WTC11 (cell line): ENCODE measurements around the gene DMP1. TPM values are rescaled to one million over a fixed set of nuclear protein-coding genes. Genes with fewer than 3 reads are reported as not detected.

ENCODE experiments used
- ATAC-seq: fragments of 200-7000 bp; cut with Tn5 transposase; 2 replicates; pipeline ENCODE4 v1.10.0; 2021; ENCODE audit warnings: mild to moderate bottlenecking, moderate library complexity
- CTCF ChIA-PET: fragments of 300-600 bp; sonication (Branson Sonifier 250); formaldehyde crosslinking; loops from one replicate; lab custom pipeline; 2021; ENCODE audit warnings: antibody characterized with exemption; lab: Charles Lee
- POLR2A ChIA-PET: fragments of 350-600 bp; sonication (Branson Sonifier 250); formaldehyde crosslinking; loops from one replicate; lab custom pipeline; 2021; ENCODE audit warnings: antibody characterized with exemption; lab: Charles Lee
- DNase-seq: peaks from one replicate; pipeline ENCODE4 v3.0.0; 2021; ENCODE audit warnings: low spot score
- H3K27ac Mint-ChIP-seq: 2 replicates; pipeline ENCODE4 v1.8.0; 2021; ENCODE audit warnings: mixed read lengths
- H3K27me3 Mint-ChIP-seq: 2 replicates; pipeline ENCODE4 v1.8.0; 2021; ENCODE audit warnings: low read depth, mild to moderate bottlenecking, moderate library complexity, mixed read lengths
- H3K36me3 Mint-ChIP-seq: 2 replicates; pipeline ENCODE4 v1.8.0; 2021; ENCODE audit warnings: mixed read lengths
- H3K4me1 Mint-ChIP-seq: 2 replicates; pipeline ENCODE4 v1.8.0; 2022; ENCODE audit warnings: mixed read lengths
- H3K4me3 Mint-ChIP-seq: 2 replicates; pipeline ENCODE4 v1.8.0; 2021; ENCODE audit warnings: mild to moderate bottlenecking, moderate library complexity, mixed read lengths
- H3K9me3 Mint-ChIP-seq: 2 replicates; pipeline ENCODE4 v1.8.0; 2021; ENCODE audit warnings: mixed read lengths
- ARID4B ChIP-seq: sonication (generic); formaldehyde crosslinking; IDR thresholded peaks from 2 replicates; pipeline ENCODE4 v1.8.0; 2023; ENCODE audit warnings: missing genetic modification reagents, mild to moderate bottlenecking, borderline replicate concordance
- E2F1 ChIP-seq: sonication (generic); formaldehyde crosslinking; IDR thresholded peaks from 2 replicates; pipeline ENCODE4 v1.8.0; 2022; ENCODE audit warnings: mild to moderate bottlenecking, missing genetic modification reagents
- E2F4 ChIP-seq: sonication (generic); formaldehyde crosslinking; IDR thresholded peaks from 2 replicates; pipeline ENCODE4 v1.8.1; 2022; ENCODE audit warnings: low read depth, mild to moderate bottlenecking, moderate library complexity, missing genetic modification reagents, borderline replicate concordance
- E2F5 ChIP-seq: sonication (generic); formaldehyde crosslinking; IDR thresholded peaks from 2 replicates; pipeline ENCODE4 v1.8.1; 2022; ENCODE audit warnings: mild to moderate bottlenecking, moderate library complexity, missing genetic modification reagents
- FOXP4 ChIP-seq: sonication (generic); formaldehyde crosslinking; IDR thresholded peaks from 2 replicates; pipeline ENCODE4 v1.8.0; 2022; ENCODE audit warnings: mild to moderate bottlenecking, missing genetic modification reagents
- HMGA2 ChIP-seq: fragments of 250-450 bp; sonication (Bioruptor Pico); IDR thresholded peaks from 2 replicates; pipeline ENCODE4 v1.4.0; 2021; ENCODE audit warnings: mild to moderate bottlenecking, moderate library complexity
- JAZF1 ChIP-seq: fragments of 250-450 bp; sonication (Bioruptor Pico); IDR thresholded peaks from 2 replicates; pipeline ENCODE4 v1.9.0; 2021; ENCODE audit warnings: moderate library complexity, mild to moderate bottlenecking, inconsistent platforms
- KAT7 ChIP-seq: sonication (generic); formaldehyde crosslinking; IDR thresholded peaks from 2 replicates; pipeline ENCODE4 v1.8.1; 2023; ENCODE audit warnings: missing genetic modification reagents, mild to moderate bottlenecking, borderline replicate concordance
- MAX ChIP-seq: sonication (generic); formaldehyde crosslinking; IDR thresholded peaks from 2 replicates; pipeline ENCODE4 v1.8.0; 2022; ENCODE audit warnings: mild to moderate bottlenecking, missing genetic modification reagents
- NFYB ChIP-seq: sonication (generic); formaldehyde crosslinking; conservative IDR thresholded peaks from 2 replicates; pipeline ENCODE4 v1.8.0; 2022; ENCODE audit warnings: low read depth, missing genetic modification reagents
- PRDM15 ChIP-seq: sonication (generic); formaldehyde crosslinking; IDR thresholded peaks from 2 replicates; pipeline ENCODE4 v1.8.0; 2022; ENCODE audit warnings: missing genetic modification reagents
- SMAD3 ChIP-seq: sonication (generic); formaldehyde crosslinking; IDR thresholded peaks from 2 replicates; pipeline ENCODE4 v1.8.0; 2022; ENCODE audit warnings: missing genetic modification reagents, mild to moderate bottlenecking, borderline replicate concordance
- SP1 ChIP-seq: sonication (generic); formaldehyde crosslinking; conservative IDR thresholded peaks from 2 replicates; pipeline ENCODE4 v1.8.1; 2022; ENCODE audit warnings: missing genetic modification reagents
- ZBTB21 ChIP-seq: sonication (generic); formaldehyde crosslinking; IDR thresholded peaks from 2 replicates; pipeline ENCODE4 v1.8.1; 2023; ENCODE audit warnings: mild to moderate bottlenecking, missing genetic modification reagents, borderline replicate concordance
- ZNF416 ChIP-seq: fragments of 250-450 bp; sonication (Bioruptor Pico); IDR thresholded peaks from 2 replicates; pipeline ENCODE4 v1.9.0; 2021; ENCODE audit warnings: mild to moderate bottlenecking, inconsistent platforms
- ZNF512 ChIP-seq: sonication (generic); formaldehyde crosslinking; IDR thresholded peaks from 2 replicates; pipeline ENCODE4 v1.8.1; 2022; ENCODE audit warnings: missing genetic modification reagents, borderline replicate concordance
- ZNF532 ChIP-seq: fragments of 250-450 bp; sonication (Bioruptor Pico); IDR thresholded peaks from 2 replicates; pipeline ENCODE4 v1.9.0; 2021; ENCODE audit warnings: mild to moderate bottlenecking, borderline replicate concordance
- total RNA-seq: library from RNA; stranded (reverse); gene quantifications from 3 replicates; pipeline ENCODE4 v1.2.3, GENCODE V29; 2021

DMP1 gene
- total RNA-seq, 1 experiment from 2014 or later, result 0.11 TPM

- no peak for ATAC-seq
- peaks cover 35% of the 10 kb centered on the region for H3K36me3 Mint-ChIP-seq
- no peak for TF ChIP-seq FOXP4 (CRISPR knock-in tag)
- TF ChIP-seq E2F4 (CRISPR knock-in tag), result no peak
- no peak for TF ChIP-seq E2F5 (CRISPR knock-in tag)
- TF ChIP-seq ZNF512, result no peak
- TF ChIP-seq ZNF416 (CRISPR knock-in tag), result no peak
- TF ChIP-seq NFYB (CRISPR knock-in tag), result no peak
- TF ChIP-seq HMGA2 (CRISPR knock-in tag), result no peak
- TF ChIP-seq PRDM15 (CRISPR knock-in tag), result no peak
- TF ChIP-seq ARID4B (CRISPR knock-in tag), result no peak
- no peak for TF ChIP-seq JAZF1 (CRISPR knock-in tag)
- TF ChIP-seq ZNF532 (CRISPR knock-in tag), result no peak
- TF ChIP-seq MAX (CRISPR knock-in tag), result no peak
- no peak for TF ChIP-seq KAT7 (CRISPR knock-in tag)
- no peak for TF ChIP-seq SP1 (CRISPR knock-in tag)
- no peak for TF ChIP-seq ZBTB21 (CRISPR knock-in tag)
- no peak for TF ChIP-seq E2F1 (CRISPR knock-in tag)
- TF ChIP-seq SMAD3 (CRISPR knock-in tag), result no peak
- H3K4me1 Mint-ChIP-seq, result no peaks in the 10 kb centered on the region
- CTCF ChIA-PET, result interaction anchor here (0.6 kb wide), 1 partner anchor 342 kb away, joined by 3 read pairs; no protein-coding TSS in a partner anchor
- no peak overlapping the region for H3K27ac Mint-ChIP-seq
- H3K4me3 Mint-ChIP-seq, result no peak overlapping the region
- POLR2A ChIA-PET, result no interaction called here
- DNase-seq, result no peak
- no peaks in the 10 kb centered on the region for H3K27me3 Mint-ChIP-seq
- H3K9me3 Mint-ChIP-seq, result peaks cover 37% of the 10 kb centered on the region
Measured at GRCh38 chr4:87669373-87669772, 19.3 kb downstream of the DMP1 start.
